Stimulated activated memory B cell treated with anti-CD40 and anti-IgM and Interleukin-4, amounts not matched to agents 10 μg/mL and 1 μg/mL and 100 μg/mL, for 72 hours (primary cell): ENCODE results near the gene SLC6A8.

Experiments used
- ATAC-seq: fragments of 150-1000 bp; cut with Tn5 transposase; 2 replicates; pipeline ENCODE4 v1.10.0; 2021
- H3K27ac Mint-ChIP-seq: one replicate; pipeline ENCODE4 v1.8.0; 2022; ENCODE audit warnings: mild to moderate bottlenecking, mixed read lengths
- H3K27me3 Mint-ChIP-seq: one replicate; pipeline ENCODE4 v1.8.0; 2022; ENCODE audit warnings: mixed read lengths
- H3K36me3 Mint-ChIP-seq: one replicate; pipeline ENCODE4 v1.8.0; 2022; ENCODE audit warnings: mixed read lengths
- H3K4me1 Mint-ChIP-seq: one replicate; pipeline ENCODE4 v1.8.0; 2022; ENCODE audit warnings: mixed read lengths
- H3K4me3 Mint-ChIP-seq: one replicate; pipeline ENCODE4 v1.8.0; 2022; ENCODE audit warnings: mild to moderate bottlenecking, moderate library complexity, mixed read lengths
- H3K9me3 Mint-ChIP-seq: one replicate; pipeline ENCODE4 v1.8.0; 2022; ENCODE audit warnings: mixed read lengths

Gene SLC6A8

GRCh38 chrX:153667281-153667955, 20.3 kb upstream of the SLC6A8 start:
- Mint-ChIP-seq H3K4me3 (peak overlapping the region; percentile 69), H3K27me3 (peaks cover 39% of the 10 kb centered on the region), H3K4me1 (peaks cover 9% of the 10 kb centered on the region), H3K27ac (peak overlapping the region; percentile 8), H3K9me3 (no peaks in the 10 kb centered on the region), H3K36me3 (no peaks in the 10 kb centered on the region)
- ATAC-seq = no peak

DNA sequence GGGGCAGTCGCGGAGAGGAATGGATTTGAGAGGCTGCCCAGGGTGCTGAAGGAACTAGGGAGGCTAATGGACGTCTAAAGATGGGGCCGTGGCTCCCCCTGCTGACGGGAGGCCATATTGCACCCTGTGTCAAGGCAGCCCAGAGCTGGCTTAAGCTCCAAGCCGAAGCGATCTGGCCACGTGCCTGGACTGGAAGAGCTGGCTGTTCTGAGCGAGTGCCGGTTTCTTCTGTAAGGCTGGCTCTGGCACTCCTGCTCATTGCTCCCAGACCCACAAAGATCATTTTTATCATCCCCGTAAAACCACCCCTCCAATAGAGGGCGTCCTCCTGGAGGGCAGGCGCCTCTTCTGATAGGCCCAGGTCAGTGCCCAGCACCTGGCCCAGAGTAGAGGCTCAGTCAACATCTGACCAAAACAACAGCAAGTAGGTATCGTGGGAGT, 19.8 kb upstream of the SLC6A8 start:
- Mint-ChIP-seq H3K27ac (peak overlapping the region; percentile 8), H3K36me3 (no peaks in the 10 kb centered on the region), H3K9me3 (no peaks in the 10 kb centered on the region), H3K4me1 (peaks cover 14% of the 10 kb centered on the region), H3K27me3 (peaks cover 45% of the 10 kb centered on the region), H3K4me3 (peak overlapping the region; percentile 69)
- ATAC-seq = peak; percentile 76

GRCh38 chrX:153668423-153669173, 19.1 kb upstream of the SLC6A8 start:
- no peak overlapping the region for H3K27ac Mint-ChIP-seq
- H3K4me1 Mint-ChIP-seq = peaks cover 16% of the 10 kb centered on the region
- peaks cover 47% of the 10 kb centered on the region for H3K27me3 Mint-ChIP-seq
- no peaks in the 10 kb centered on the region for H3K36me3 Mint-ChIP-seq
- no peak for ATAC-seq
- H3K9me3 Mint-ChIP-seq = no peaks in the 10 kb centered on the region
- no peak overlapping the region for H3K4me3 Mint-ChIP-seq

GRCh38 chrX:153669174-153669890, 18.4 kb upstream of the SLC6A8 start:
- Mint-ChIP-seq H3K36me3 (no peaks in the 10 kb centered on the region), H3K9me3 (no peaks in the 10 kb centered on the region), H3K27me3 (peaks cover 53% of the 10 kb centered on the region), H3K27ac (no peak overlapping the region), H3K4me3 (no peak overlapping the region), H3K4me1 (peaks cover 16% of the 10 kb centered on the region)
- no peak for ATAC-seq

GRCh38 chrX:153669901-153670731, 17.6 kb upstream of the SLC6A8 start:
- Mint-ChIP-seq H3K27me3 (peaks cover 61% of the 10 kb centered on the region), H3K9me3 (no peaks in the 10 kb centered on the region), H3K4me1 (peaks cover 16% of the 10 kb centered on the region), H3K27ac (no peak overlapping the region), H3K4me3 (no peak overlapping the region), H3K36me3 (no peaks in the 10 kb centered on the region)
- no peak for ATAC-seq

- peaks cover 57% of the 10 kb centered on the region for H3K27me3 Mint-ChIP-seq
- no peak overlapping the region for H3K27ac Mint-ChIP-seq
- H3K4me1 Mint-ChIP-seq = peaks cover 16% of the 10 kb centered on the region
- no peak for ATAC-seq
- no peaks in the 10 kb centered on the region for H3K9me3 Mint-ChIP-seq
- no peak overlapping the region for H3K4me3 Mint-ChIP-seq
- H3K36me3 Mint-ChIP-seq = no peaks in the 10 kb centered on the region
These were observed 16.8 kb upstream of the SLC6A8 start for GRCh38 chrX:153670748-153671588.

GRCh38 chrX:153671589-153672530, 15.9 kb upstream of the SLC6A8 start:
- Mint-ChIP-seq H3K4me3 (no peak overlapping the region), H3K36me3 (no peaks in the 10 kb centered on the region), H3K27me3 (peaks cover 53% of the 10 kb centered on the region), H3K4me1 (peaks cover 16% of the 10 kb centered on the region), H3K9me3 (no peaks in the 10 kb centered on the region), H3K27ac (no peak overlapping the region)
- ATAC-seq = no peak

GRCh38 chrX:153672531-153673427, 14.9 kb upstream of the SLC6A8 start:
- no peaks in the 10 kb centered on the region for H3K36me3 Mint-ChIP-seq
- H3K9me3 Mint-ChIP-seq = no peaks in the 10 kb centered on the region
- H3K27me3 Mint-ChIP-seq = peaks cover 46% of the 10 kb centered on the region
- no peak overlapping the region for H3K27ac Mint-ChIP-seq
- H3K4me3 Mint-ChIP-seq = peak overlapping the region; percentile 24
- ATAC-seq = no peak
- peaks cover 13% of the 10 kb centered on the region for H3K4me1 Mint-ChIP-seq

DNA sequence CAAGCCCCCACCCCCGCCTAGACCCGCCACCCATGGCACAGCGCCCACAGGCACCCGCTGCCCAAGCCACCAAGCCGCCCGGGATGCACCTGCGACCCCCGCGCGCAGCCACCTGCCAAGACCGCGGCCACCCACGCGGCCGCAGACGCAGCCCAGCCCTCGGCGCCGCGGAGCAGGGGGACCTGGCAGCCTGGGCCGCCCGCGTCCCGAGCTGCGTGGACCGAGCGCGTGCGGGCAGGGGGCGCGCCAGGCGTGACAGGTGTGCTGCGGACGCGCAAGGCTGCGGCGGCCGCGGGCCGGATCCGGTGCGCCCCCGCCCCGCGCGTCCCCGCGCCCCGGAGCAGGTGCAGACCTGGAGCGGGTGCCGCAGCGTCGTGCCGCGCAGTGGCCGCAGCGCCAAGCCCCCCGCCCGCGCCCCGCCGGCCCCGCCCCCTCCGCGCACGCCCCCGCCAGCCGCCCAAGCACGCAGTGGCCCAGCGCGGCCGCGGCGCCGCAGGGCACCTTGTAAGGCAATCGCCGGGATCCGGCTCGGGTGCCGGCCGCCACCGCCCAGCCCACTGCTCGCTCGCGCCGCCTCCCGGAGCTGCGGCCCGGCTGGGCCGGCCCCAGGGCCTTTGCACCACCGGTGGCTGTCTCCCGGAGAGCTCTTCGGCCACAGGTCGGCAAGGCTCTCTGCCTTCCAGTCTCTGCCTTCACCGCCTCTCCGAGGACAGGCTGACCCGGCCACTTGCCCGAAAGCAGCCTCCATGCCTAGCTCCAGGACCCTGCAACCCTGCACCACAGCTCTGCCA, 14.1 kb upstream of the SLC6A8 start, which contains the start of gene PNCK:
TSS of gene PNCK (minus strand) at position 386 of the 791 bp plus-strand sequence. CDS start 737 bp downstream, outside the sequence.
- ATAC-seq = no peak
- Mint-ChIP-seq H3K36me3 (no peaks in the 10 kb centered on the region), H3K27me3 (peaks cover 40% of the 10 kb centered on the region), H3K27ac (no peak within 1 kb of the TSS), H3K9me3 (no peaks in the 10 kb centered on the region), H3K4me1 (peaks cover 8% of the 10 kb centered on the region), H3K4me3 (peak within 1 kb of the TSS; percentile 30)

DNA sequence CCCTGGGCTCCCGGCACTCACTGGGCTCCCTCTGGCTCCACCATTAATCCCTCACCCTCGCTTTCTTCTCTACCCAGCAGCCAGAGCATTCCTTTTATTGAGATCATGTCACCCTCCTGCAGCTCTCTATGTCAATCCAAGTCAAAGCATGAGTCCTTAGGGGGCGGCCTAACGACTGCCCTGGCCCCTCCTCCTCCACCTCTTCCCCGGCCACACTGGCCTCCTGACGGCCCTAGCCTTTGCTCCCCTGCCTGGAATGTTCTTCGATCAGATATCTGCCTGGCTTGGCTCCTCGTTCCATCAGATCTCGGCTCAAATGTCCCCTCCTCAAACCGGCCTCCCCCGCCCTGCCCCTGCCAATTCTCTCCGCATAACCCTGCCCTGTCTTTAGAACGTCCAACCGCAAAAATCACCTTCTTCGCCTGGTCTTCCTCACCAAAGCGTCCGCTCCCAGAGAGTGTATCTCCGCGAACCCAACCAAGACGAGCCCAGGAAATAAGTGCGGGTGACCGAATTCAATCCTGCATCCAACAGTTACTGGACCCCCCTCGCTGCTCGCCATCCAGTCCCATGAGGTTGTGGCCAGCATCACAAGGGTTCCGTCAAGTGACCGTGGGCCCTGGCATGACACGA, 13.4 kb upstream of the SLC6A8 start:
- H3K27ac Mint-ChIP-seq = no peak overlapping the region
- H3K9me3 Mint-ChIP-seq = no peaks in the 10 kb centered on the region
- H3K4me1 Mint-ChIP-seq = peaks cover 8% of the 10 kb centered on the region
- no peaks in the 10 kb centered on the region for H3K36me3 Mint-ChIP-seq
- peaks cover 40% of the 10 kb centered on the region for H3K27me3 Mint-ChIP-seq
- no peak for ATAC-seq
- peak overlapping the region; percentile 30 for H3K4me3 Mint-ChIP-seq

- no peak overlapping the region for H3K4me3 Mint-ChIP-seq
- no peaks in the 10 kb centered on the region for H3K36me3 Mint-ChIP-seq
- no peak for ATAC-seq
These were observed 6.6 kb upstream of the SLC6A8 start for GRCh38 chrX:153681175-153681574.

More at GRCh38 chrX:153681175-153681574, 6.6 kb upstream of the SLC6A8 start:
- Mint-ChIP-seq H3K27ac (no peak overlapping the region), H3K27me3 (no peaks in the 10 kb centered on the region), H3K9me3 (no peaks in the 10 kb centered on the region), H3K4me1 (no peaks in the 10 kb centered on the region)
